HuH-7 (cell line): ENCODE results near the gene TMEM138.

Experiments used
- DNase-seq: peaks from one replicate; pipeline ENCODE4 v3.0.0; 2011; ENCODE audit warnings: low spot score

Gene TMEM138

GRCh38 chr11:61342207-61342803 is 19.9 kb upstream of the TMEM138 start:
- DNase-seq: no peak

DNA sequence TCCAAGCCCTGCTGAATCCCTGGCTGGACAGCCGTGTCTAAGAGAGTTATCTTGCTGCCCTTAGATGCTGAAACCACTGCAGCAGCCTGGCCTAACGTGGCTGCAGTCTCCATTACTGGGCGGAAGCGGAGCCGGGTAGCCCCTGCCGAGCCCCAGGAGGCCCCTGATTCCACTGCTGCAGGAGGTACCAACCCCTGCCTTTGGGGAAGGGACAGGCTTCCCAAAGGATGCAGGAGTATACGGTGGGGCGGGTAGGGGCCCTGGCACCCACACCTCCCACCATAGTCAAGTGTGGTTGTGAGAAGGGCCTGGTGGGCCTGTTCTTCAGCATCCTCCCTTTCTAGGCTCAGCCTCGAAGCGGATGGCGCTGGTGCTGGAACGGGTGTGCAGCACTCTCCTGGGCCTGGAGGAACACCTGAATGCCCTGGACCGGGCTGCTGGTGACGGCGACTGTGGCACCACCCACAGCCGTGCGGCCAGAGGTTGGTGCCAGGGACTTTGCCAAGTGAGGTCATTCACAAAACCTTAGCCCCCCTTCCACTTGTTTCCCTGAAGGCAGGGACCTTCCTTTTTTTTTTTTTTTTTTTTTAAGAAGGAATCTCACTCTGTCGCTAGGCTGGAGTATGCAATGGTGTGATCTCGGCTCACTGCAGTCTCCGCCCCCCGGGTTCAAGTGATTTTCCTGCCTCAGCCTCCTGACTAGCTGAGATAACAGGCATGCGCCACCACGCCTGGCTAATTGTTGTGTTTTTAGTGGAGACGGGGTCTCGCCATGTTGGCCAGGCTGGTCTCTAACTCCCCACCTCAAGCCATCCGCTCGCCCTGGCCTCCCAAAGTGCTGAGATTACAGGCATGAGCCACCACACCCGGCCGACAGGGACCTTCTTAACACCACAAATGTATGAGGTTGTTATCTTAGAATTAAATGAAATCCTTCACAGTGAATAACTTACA is 18.1 kb upstream of the TMEM138 start:
- DNase-seq: no peak

- DNase-seq: no peak
These were observed 17.0 kb upstream of the TMEM138 start for GRCh38 chr11:61345170-61345610.

- DNase-seq: no peak
These were observed 16.0 kb upstream of the TMEM138 start for GRCh38 chr11:61345954-61346843.

- DNase-seq: no peak
These were observed 14.2 kb upstream of the TMEM138 start for GRCh38 chr11:61347916-61348461.

DNA sequence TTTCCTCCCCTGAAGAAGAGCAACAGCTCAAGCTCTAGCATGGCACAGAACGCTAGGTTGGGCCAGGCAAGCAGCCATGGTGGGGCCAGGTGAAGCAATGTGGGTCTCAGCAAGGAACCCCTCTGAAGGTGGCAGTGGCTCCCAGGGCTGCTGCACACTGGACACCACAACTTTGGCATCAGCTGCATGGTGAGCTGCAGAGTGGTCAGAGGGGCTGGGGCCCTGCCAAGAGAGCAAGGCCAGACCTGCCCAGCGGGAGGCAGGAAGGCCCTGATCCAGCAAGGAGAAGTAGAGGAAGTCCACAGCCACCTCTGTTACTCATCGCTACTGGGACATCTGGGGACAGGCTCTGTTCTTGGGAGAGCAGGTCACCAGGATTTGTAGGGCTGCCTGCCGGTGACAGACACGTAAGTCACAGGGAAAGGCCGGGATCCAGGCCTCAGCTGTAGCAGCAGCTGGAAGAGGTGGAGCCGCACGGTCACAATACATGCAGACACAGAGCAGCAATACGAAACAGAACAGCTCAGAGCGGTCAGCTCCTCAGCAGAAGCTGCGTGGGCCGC is 12.9 kb upstream of the TMEM138 start:
- DNase-seq: no peak

- no peak for DNase-seq
These were observed 12.3 kb upstream of the TMEM138 start for GRCh38 chr11:61349916-61350315.

DNA sequence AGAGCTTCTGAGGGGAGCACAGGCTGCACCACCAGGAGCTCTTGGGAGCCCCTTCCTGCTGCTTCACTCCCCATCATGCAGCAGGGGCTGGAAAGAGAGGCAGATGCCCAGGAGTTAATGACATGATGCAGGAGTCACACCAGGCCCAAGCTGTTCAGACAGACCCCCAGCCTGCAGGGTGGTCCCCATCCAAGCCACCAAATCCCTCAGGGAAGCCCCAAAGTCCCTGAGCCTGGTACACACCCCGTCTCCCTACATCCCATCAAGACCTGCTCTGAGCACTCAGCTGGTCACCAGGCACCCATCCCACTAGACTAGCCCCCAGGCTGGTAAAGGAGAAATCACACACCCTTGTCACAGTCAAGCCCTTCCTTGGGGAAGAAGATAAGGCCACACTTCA is 11.8 kb upstream of the TMEM138 start:
- no peak for DNase-seq

GRCh38 chr11:61350803-61351202 is 11.4 kb upstream of the TMEM138 start:
- DNase-seq: no peak

DNA sequence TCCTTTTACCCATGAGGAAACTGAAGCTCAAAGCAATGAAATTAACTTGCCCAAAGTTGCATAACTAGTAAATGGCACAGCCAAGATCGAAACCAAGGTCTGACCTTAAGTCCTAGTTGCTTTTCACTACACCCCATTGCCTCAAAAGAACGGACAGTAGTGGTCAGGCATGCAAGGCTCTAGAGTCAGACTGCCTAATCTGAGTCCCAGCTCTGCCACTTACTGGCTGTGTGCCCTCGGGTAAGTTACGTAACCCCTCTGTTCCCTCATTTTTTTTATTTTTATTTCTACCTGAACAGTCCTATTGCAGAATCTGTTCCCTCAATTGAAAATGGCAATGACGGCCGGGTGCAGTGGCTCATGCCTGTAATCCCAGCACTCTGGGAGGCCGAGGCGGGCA is 10.1 kb upstream of the TMEM138 start:
- no peak for DNase-seq

GRCh38 chr11:61353131-61354067 is 8.8 kb upstream of the TMEM138 start:
- no peak for DNase-seq

- DNase-seq: no peak
These were observed 8.0 kb upstream of the TMEM138 start for GRCh38 chr11:61354208-61354607.

DNA sequence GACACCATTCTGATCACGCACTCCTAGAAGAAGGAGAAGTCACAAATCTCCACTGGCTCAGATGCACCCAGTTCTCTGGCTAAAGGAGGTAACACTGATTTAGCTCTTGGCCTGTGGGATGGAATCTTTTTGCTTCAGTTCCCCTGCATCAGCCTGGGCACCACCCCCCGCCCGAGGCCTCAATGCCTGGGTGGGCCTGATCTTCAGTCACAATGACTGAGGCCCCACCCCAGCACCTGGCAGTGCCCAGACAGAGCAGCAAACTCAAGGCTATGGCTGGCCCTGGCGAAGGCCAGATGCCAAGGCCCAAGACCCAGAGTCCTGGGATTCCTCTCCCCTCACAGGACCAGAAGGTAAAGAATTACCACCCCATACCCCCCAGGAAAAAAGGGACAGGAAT is 5.5 kb upstream of the TMEM138 start:
- no peak for DNase-seq

GRCh38 chr11:61357233-61357893 is 4.8 kb upstream of the TMEM138 start:
- DNase-seq: no peak

GRCh38 chr11:61357894-61358239 is 4.3 kb upstream of the TMEM138 start:
- no peak for DNase-seq

- DNase-seq: no peak
These were observed 3.6 kb upstream of the TMEM138 start for GRCh38 chr11:61358566-61358965.

DNA sequence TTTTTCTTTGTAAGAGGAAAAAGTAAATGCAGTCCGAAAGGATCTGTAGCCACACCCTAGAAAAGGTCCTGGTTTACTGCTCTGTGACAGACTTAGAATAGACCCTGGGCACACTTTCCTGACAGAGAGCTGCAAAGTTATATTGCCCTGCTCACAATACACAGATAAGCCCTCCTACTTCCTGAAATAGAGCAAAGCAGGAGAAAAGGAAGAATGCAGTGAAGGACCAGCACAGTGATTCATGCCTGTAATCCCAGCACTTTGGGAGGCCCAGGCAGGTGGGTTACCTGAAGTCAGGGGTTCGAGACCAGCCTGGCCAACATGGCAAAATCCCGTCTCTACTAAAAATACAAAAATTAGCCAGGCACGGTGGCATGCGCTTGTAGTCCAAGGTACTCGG is 2.7 kb upstream of the TMEM138 start:
- peak; percentile 62 for DNase-seq

- no peak for DNase-seq
These were observed 885 bp upstream of the TMEM138 start for GRCh38 chr11:61361237-61361740.

- no peak for DNase-seq
These were observed 335 bp downstream of the TMEM138 start for GRCh38 chr11:61362542-61362875.

- DNase-seq: no peak
These were observed 2.0 kb downstream of the TMEM138 start for GRCh38 chr11:61364012-61364675.
